MM.1S (cell line): Measurements from ENCODE around the gene KIRREL3.

Experiments
- DNase-seq: peaks from one replicate; pipeline ENCODE4 v3.0.0-alpha.2; 2015
- H2AFZ ChIP-seq: fragments of 300-600 bp; sonication (generic); 2 replicates; pipeline ENCODE4 v1.6.0; 2016; ENCODE audit warnings: antibody characterized with exemption, low read length
- H3F3A ChIP-seq: fragments of 300-600 bp; sonication (generic); 2 replicates; pipeline ENCODE4 v1.6.1; 2016; ENCODE audit warnings: mild to moderate bottlenecking, antibody characterized with exemption, low read length, moderate library complexity, mixed read lengths; ENCODE audit not compliant: insufficient read depth
- H3K27ac ChIP-seq: fragments of 300-600 bp; sonication (generic); 2 replicates; pipeline ENCODE4 v1.5.1; 2016; ENCODE audit warnings: mild to moderate bottlenecking, low read length
- H3K27me3 ChIP-seq: fragments of 300-600 bp; sonication (generic); replicated peaks from 2 replicates; pipeline ENCODE4 v1.6.0; 2016; ENCODE audit warnings: low read length; ENCODE audit not compliant: insufficient read depth
- H3K36me3 ChIP-seq: fragments of 300-600 bp; sonication (generic); replicated peaks from 2 replicates; pipeline ENCODE4 v1.6.1; 2016; ENCODE audit warnings: mild to moderate bottlenecking, low read length, mixed read lengths; ENCODE audit not compliant: insufficient read depth
- H3K4me1 ChIP-seq: fragments of 300-600 bp; sonication (generic); 2 replicates; pipeline ENCODE4 v1.6.1; 2016; ENCODE audit warnings: low read length, mixed read lengths
- H3K4me2 ChIP-seq: fragments of 300-600 bp; sonication (generic); 2 replicates; pipeline ENCODE4 v1.6.0; 2016; ENCODE audit warnings: low read depth, low read length
- H3K4me3 ChIP-seq: fragments of 300-600 bp; sonication (generic); 2 replicates; pipeline ENCODE4 v1.5.1; 2016; ENCODE audit warnings: low read length, mixed read lengths
- H3K79me2 ChIP-seq: fragments of 300-600 bp; sonication (generic); 2 replicates; pipeline ENCODE4 v1.6.1; 2016; ENCODE audit warnings: mixed run types, low read length, mixed read lengths
- H3K9ac ChIP-seq: fragments of 300-600 bp; sonication (generic); 2 replicates; pipeline ENCODE4 v1.6.1; 2016; ENCODE audit warnings: low read length, mixed read lengths
- H3K9me2 ChIP-seq: fragments of 300-600 bp; sonication (generic); replicated peaks from 2 replicates; pipeline ENCODE4 v1.6.1; 2016; ENCODE audit warnings: mild to moderate bottlenecking, low read length, mixed read lengths; ENCODE audit not compliant: insufficient read depth
- H3K9me3 ChIP-seq: fragments of 300-600 bp; sonication (generic); replicated peaks from 2 replicates; pipeline ENCODE4 v1.6.1; 2016; ENCODE audit warnings: mild to moderate bottlenecking, low read length, mixed read lengths; ENCODE audit not compliant: insufficient read depth
- H4K20me1 ChIP-seq: fragments of 300-600 bp; sonication (generic); 2 replicates; pipeline ENCODE4 v1.6.1; 2016; ENCODE audit warnings: mild to moderate bottlenecking, low read length, moderate library complexity, mixed read lengths; ENCODE audit not compliant: insufficient read depth
- CTCF ChIP-seq: fragments of 300-600 bp; sonication (generic); IDR thresholded peaks from 2 replicates; pipeline ENCODE4 v1.5.1; 2016; ENCODE audit warnings: antibody characterized with exemption, low read length, mixed read lengths
- EZH2 ChIP-seq: fragments of 300-600 bp; sonication (generic); optimal IDR thresholded peaks from 2 replicates; pipeline ENCODE3; 2017; ENCODE audit warnings: low read depth, mild to moderate bottlenecking, antibody characterized with exemption, low read length, mixed read lengths
- EZH2phosphoT487 ChIP-seq: fragments of 300-600 bp; sonication (generic); IDR thresholded peaks from 2 replicates; pipeline ENCODE4 v1.6.1; 2018; ENCODE audit warnings: antibody characterized with exemption, low read length

The KIRREL3 gene

GRCh38 chr11:127044535-127044934, 44.0 kb upstream of the KIRREL3 start:
- DNase-seq: no peak
- Histone ChIP-seq H3K9me3 (no peaks in the 10 kb centered on the region), H3K79me2 (no peaks in the 10 kb centered on the region), H3K27me3 (no peaks in the 10 kb centered on the region), H3K4me1 (no peaks in the 10 kb centered on the region), H3K9ac (no peak overlapping the region), H3F3A (no peaks in the 10 kb centered on the region), H3K4me3 (no peak overlapping the region), H2AFZ (no peak overlapping the region), H4K20me1 (no peaks in the 10 kb centered on the region), H3K36me3 (no peaks in the 10 kb centered on the region), H3K27ac (no peak overlapping the region), H3K9me2 (no peaks in the 10 kb centered on the region), H3K4me2 (no peak overlapping the region)
- no peak for TF ChIP-seq CTCF
- TF ChIP-seq EZH2phosphoT487: no peak
- TF ChIP-seq EZH2: no peak

GRCh38 chr11:127042445-127042844, 41.9 kb upstream of the KIRREL3 start:
- H3K9me2 ChIP-seq: no peaks in the 10 kb centered on the region
- H3K27me3 ChIP-seq: no peaks in the 10 kb centered on the region
- no peak overlapping the region for H3K4me2 ChIP-seq
- no peak overlapping the region for H3K4me3 ChIP-seq
- H4K20me1 ChIP-seq: no peaks in the 10 kb centered on the region
- no peaks in the 10 kb centered on the region for H3F3A ChIP-seq
- no peaks in the 10 kb centered on the region for H3K79me2 ChIP-seq
- H3K27ac ChIP-seq: no peak overlapping the region
- no peaks in the 10 kb centered on the region for H3K9me3 ChIP-seq
- no peaks in the 10 kb centered on the region for H3K4me1 ChIP-seq
- no peak for TF ChIP-seq CTCF
- no peak for TF ChIP-seq EZH2
- TF ChIP-seq EZH2phosphoT487: no peak
- H3K9ac ChIP-seq: no peak overlapping the region
- no peak for DNase-seq
- H3K36me3 ChIP-seq: no peaks in the 10 kb centered on the region
- H2AFZ ChIP-seq: no peak overlapping the region

- no peak for TF ChIP-seq CTCF
- TF ChIP-seq EZH2: no peak
- TF ChIP-seq EZH2phosphoT487: no peak
- H3K36me3 ChIP-seq: no peaks in the 10 kb centered on the region
- no peaks in the 10 kb centered on the region for H3K9me2 ChIP-seq
- no peaks in the 10 kb centered on the region for H3F3A ChIP-seq
- no peak overlapping the region for H2AFZ ChIP-seq
- no peaks in the 10 kb centered on the region for H3K4me1 ChIP-seq
- no peaks in the 10 kb centered on the region for H4K20me1 ChIP-seq
- no peak overlapping the region for H3K27ac ChIP-seq
- H3K79me2 ChIP-seq: no peaks in the 10 kb centered on the region
- no peaks in the 10 kb centered on the region for H3K9me3 ChIP-seq
- no peak overlapping the region for H3K4me3 ChIP-seq
- DNase-seq: no peak
- no peaks in the 10 kb centered on the region for H3K27me3 ChIP-seq
- H3K4me2 ChIP-seq: no peak overlapping the region
- no peak overlapping the region for H3K9ac ChIP-seq
Measured at GRCh38 chr11:127039591-127039990, 39.0 kb upstream of the KIRREL3 start.

- no peak for TF ChIP-seq EZH2
- no peak for TF ChIP-seq CTCF
- TF ChIP-seq EZH2phosphoT487: no peak
- H3K27ac ChIP-seq: no peak overlapping the region
- DNase-seq: no peak
Measured at GRCh38 chr11:127037596-127037995, 37.0 kb upstream of the KIRREL3 start.

More at GRCh38 chr11:127037596-127037995, 37.0 kb upstream of the KIRREL3 start:
- H3K36me3 ChIP-seq: no peaks in the 10 kb centered on the region
- H3K9me2 ChIP-seq: no peaks in the 10 kb centered on the region
- no peaks in the 10 kb centered on the region for H3K9me3 ChIP-seq
- H3K4me1 ChIP-seq: no peaks in the 10 kb centered on the region
- no peaks in the 10 kb centered on the region for H3F3A ChIP-seq
- H3K9ac ChIP-seq: no peak overlapping the region
- H3K4me3 ChIP-seq: no peak overlapping the region
- H3K4me2 ChIP-seq: no peak overlapping the region
- H4K20me1 ChIP-seq: no peaks in the 10 kb centered on the region
- no peaks in the 10 kb centered on the region for H3K79me2 ChIP-seq
- no peak overlapping the region for H2AFZ ChIP-seq
- no peaks in the 10 kb centered on the region for H3K27me3 ChIP-seq
